Measurements from ENCODE around the gene TRIM26. TPM values are rescaled to one million over a fixed set of nuclear protein-coding genes. Genes with fewer than 3 reads are reported as not detected.

TRIM26 gene
- total and polyA plus RNA-seq, 2 experiments from 2014 or later: 11.0 to 38.0 TPM

GRCh38 chr6:30156262-30156599 is 57.0 kb downstream of the TRIM26 start:
- Mint-ChIP-seq H3K9me3 (no peaks in the 10 kb centered on the region), H3K4me1 (no peaks in the 10 kb centered on the region), H3K4me3 (no peak overlapping the region), H3K27ac (no peak overlapping the region), H3K27me3 (ENCODE audit: insufficient read depth, low read depth, poor library complexity) (peaks cover 8% of the 10 kb centered on the region), H3K36me3 (ENCODE audit: low read depth) (no peaks in the 10 kb centered on the region)
- TF ChIP-seq CTCF (conservative IDR thresholded peaks at IDR 0.05; ENCODE audit: low read depth in 2 of 2) (no peak), EZH2phosphoT487 (IDR thresholded peaks at IDR 0.05; ENCODE audit: unreplicated experiment) (no peak), CREB1 (CRISPR knock-in tag; IDR thresholded peaks at IDR 0.05; ENCODE audit: low read depth) (no peak), NANOG (IDR thresholded peaks at IDR 0.05; ENCODE audit: borderline replicate concordance) (no peak), STAT1 (IDR thresholded peaks at IDR 0.05; ENCODE audit: unreplicated experiment) (no peak), ETS1 (IDR thresholded peaks at IDR 0.05) (no peak), ZNF114 (CRISPR knock-in tag; IDR thresholded peaks at IDR 0.05) (no peak), JUNB (IDR thresholded peaks at IDR 0.05; ENCODE audit: unreplicated experiment) (no peak), EZH2 (IDR thresholded peaks at IDR 0.05; ENCODE audit: low read depth, unreplicated experiment) (no peak), ZNF331 (CRISPR knock-in tag; IDR thresholded peaks at IDR 0.05; ENCODE audit: low read depth) (no peak), POLR2AphosphoS5 (IDR thresholded peaks at IDR 0.05; ENCODE audit: low read depth) (no peak)
- TF ChIP-seq, protein P1, sequence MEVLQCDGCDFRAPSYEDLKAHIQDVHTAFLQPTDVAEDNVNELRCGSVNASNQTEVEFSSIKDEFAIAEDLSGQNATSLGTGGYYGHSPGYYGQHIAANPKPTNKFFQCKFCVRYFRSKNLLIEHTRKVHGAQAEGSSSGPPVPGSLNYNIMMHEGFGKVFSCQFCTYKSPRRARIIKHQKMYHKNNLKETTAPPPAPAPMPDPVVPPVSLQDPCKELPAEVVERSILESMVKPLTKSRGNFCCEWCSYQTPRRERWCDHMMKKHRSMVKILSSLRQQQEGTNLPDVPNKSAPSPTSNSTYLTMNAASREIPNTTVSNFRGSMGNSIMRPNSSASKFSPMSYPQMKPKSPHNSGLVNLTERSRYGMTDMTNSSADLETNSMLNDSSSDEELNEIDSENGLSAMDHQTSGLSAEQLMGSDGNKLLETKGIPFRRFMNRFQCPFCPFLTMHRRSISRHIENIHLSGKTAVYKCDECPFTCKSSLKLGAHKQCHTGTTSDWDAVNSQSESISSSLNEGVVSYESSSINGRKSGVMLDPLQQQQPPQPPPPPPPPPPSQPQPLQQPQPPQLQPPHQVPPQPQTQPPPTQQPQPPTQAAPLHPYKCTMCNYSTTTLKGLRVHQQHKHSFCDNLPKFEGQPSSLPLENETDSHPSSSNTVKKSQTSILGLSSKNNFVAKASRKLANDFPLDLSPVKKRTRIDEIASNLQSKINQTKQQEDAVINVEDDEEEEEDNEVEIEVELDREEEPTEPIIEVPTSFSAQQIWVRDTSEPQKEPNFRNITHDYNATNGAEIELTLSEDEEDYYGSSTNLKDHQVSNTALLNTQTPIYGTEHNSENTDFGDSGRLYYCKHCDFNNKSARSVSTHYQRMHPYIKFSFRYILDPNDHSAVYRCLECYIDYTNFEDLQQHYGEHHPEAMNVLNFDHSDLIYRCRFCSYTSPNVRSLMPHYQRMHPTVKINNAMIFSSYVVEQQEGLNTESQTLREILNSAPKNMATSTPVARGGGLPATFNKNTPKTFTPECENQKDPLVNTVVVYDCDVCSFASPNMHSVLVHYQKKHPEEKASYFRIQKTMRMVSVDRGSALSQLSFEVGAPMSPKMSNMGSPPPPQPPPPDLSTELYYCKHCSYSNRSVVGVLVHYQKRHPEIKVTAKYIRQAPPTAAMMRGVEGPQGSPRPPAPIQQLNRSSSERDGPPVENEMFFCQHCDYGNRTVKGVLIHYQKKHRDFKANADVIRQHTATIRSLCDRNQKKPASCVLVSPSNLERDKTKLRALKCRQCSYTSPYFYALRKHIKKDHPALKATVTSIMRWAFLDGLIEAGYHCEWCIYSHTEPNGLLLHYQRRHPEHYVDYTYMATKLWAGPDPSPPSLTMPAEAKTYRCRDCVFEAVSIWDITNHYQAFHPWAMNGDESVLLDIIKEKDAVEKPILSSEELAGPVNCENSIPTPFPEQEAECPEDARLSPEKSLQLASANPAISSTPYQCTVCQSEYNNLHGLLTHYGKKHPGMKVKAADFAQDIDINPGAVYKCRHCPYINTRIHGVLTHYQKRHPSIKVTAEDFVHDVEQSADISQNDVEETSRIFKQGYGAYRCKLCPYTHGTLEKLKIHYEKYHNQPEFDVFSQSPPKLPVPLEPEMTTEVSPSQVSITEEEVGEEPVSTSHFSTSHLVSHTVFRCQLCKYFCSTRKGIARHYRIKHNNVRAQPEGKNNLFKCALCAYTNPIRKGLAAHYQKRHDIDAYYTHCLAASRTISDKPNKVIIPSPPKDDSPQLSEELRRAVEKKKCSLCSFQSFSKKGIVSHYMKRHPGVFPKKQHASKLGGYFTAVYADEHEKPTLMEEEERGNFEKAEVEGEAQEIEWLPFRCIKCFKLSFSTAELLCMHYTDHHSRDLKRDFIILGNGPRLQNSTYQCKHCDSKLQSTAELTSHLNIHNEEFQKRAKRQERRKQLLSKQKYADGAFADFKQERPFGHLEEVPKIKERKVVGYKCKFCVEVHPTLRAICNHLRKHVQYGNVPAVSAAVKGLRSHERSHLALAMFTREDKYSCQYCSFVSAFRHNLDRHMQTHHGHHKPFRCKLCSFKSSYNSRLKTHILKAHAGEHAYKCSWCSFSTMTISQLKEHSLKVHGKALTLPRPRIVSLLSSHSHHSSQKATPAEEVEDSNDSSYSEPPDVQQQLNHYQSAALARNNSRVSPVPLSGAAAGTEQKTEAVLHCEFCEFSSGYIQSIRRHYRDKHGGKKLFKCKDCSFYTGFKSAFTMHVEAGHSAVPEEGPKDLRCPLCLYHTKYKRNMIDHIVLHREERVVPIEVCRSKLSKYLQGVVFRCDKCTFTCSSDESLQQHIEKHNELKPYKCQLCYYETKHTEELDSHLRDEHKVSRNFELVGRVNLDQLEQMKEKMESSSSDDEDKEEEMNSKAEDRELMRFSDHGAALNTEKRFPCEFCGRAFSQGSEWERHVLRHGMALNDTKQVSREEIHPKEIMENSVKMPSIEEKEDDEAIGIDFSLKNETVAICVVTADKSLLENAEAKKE (CRISPR knock-in tag; IDR thresholded peaks at IDR 0.05): no peak
- TF ChIP-seq, protein P2, sequence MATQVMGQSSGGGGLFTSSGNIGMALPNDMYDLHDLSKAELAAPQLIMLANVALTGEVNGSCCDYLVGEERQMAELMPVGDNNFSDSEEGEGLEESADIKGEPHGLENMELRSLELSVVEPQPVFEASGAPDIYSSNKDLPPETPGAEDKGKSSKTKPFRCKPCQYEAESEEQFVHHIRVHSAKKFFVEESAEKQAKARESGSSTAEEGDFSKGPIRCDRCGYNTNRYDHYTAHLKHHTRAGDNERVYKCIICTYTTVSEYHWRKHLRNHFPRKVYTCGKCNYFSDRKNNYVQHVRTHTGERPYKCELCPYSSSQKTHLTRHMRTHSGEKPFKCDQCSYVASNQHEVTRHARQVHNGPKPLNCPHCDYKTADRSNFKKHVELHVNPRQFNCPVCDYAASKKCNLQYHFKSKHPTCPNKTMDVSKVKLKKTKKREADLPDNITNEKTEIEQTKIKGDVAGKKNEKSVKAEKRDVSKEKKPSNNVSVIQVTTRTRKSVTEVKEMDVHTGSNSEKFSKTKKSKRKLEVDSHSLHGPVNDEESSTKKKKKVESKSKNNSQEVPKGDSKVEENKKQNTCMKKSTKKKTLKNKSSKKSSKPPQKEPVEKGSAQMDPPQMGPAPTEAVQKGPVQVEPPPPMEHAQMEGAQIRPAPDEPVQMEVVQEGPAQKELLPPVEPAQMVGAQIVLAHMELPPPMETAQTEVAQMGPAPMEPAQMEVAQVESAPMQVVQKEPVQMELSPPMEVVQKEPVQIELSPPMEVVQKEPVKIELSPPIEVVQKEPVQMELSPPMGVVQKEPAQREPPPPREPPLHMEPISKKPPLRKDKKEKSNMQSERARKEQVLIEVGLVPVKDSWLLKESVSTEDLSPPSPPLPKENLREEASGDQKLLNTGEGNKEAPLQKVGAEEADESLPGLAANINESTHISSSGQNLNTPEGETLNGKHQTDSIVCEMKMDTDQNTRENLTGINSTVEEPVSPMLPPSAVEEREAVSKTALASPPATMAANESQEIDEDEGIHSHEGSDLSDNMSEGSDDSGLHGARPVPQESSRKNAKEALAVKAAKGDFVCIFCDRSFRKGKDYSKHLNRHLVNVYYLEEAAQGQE (IDR thresholded peaks at IDR 0.05; ENCODE audit: unreplicated experiment): no peak
- Histone ChIP-seq H2AFZ (no peak overlapping the region), H3K79me2 (replicated peaks; ENCODE audit: insufficient read depth) (no peaks in the 10 kb centered on the region), H3K4me2 (no peak overlapping the region), H3K27me3 (ENCODE audit: insufficient read depth) (0 out of 2 replicates have a peak, but pooled peaks cover 11% of the 10 kb centered on the region), H3K27ac (ENCODE audit: low read depth) (no peak overlapping the region), H3F3A (replicated peaks; ENCODE audit: low read depth) (no peaks in the 10 kb centered on the region), H3K4me1 (ENCODE audit: insufficient read depth) (no peaks in the 10 kb centered on the region), H4K20me1 (replicated peaks; ENCODE audit: insufficient read depth) (no peaks in the 10 kb centered on the region), H3K9me2 (ENCODE audit: insufficient read depth) (no peaks in the 10 kb centered on the region), H3K36me3 (ENCODE audit: insufficient read depth) (no peaks in the 10 kb centered on the region), H3K4me3 (no peak overlapping the region)
- DNase-seq (ENCODE audit: low spot score) (no peak), ATAC-seq (no peak)

Data from GM23338 (cell line).